ENCODE results near the gene WBP11. TPM values are rescaled to one million over a fixed set of nuclear protein-coding genes. Genes with fewer than 3 reads are reported as not detected.

Gene WBP11
- total and polyA plus RNA-seq, 2 of the 13 experiments (the other 11 are each of a cell fraction or from before 2014, with no cell fraction given), result 7.6 to 31.0 TPM

DNA sequence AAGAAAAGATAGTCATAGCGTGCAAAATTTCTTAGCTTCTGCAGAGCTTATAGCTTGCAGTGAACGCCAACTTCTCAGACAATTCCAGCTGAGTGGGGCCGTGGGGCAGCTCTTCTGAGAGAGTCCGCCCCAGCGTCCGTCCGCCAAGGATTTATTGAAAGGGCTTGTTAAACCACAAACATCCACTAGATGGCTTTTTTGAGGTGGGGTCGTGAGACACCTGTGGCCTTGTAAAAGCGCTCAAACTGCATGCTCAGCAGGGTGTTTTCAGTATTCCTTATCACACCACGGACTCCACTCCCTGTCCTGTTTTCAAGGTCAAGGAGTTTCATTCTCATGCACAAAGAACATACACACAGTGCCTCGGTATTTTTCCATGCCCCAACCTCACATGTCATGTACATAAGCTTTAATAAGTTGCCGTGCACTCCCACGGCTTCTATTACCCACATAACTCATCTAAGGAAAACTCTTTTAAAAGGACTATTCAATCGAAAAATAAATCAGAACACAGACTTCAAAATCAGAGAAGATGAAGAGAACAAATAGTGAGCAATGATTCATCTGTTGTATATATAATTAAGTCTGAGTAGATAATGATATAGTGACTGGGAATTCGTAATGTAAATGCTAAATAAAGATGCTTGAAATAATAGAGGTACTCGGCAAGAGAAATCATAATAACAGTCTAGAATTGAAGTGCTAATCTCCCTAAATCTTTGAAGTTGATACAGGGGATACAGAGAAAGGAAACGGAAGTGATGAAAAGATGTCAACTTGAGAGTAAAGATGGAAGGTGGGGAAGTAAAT lies 46.7 kb downstream of the WBP11 start (continued):
- TF ChIP-seq, protein P1, sequence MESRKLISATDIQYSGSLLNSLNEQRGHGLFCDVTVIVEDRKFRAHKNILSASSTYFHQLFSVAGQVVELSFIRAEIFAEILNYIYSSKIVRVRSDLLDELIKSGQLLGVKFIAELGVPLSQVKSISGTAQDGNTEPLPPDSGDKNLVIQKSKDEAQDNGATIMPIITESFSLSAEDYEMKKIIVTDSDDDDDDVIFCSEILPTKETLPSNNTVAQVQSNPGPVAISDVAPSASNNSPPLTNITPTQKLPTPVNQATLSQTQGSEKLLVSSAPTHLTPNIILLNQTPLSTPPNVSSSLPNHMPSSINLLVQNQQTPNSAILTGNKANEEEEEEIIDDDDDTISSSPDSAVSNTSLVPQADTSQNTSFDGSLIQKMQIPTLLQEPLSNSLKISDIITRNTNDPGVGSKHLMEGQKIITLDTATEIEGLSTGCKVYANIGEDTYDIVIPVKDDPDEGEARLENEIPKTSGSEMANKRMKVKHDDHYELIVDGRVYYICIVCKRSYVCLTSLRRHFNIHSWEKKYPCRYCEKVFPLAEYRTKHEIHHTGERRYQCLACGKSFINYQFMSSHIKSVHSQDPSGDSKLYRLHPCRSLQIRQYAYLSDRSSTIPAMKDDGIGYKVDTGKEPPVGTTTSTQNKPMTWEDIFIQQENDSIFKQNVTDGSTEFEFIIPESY (CRISPR knock-in tag; IDR thresholded peaks at IDR 0.05), result no peak
- TF ChIP-seq ZNF775 (CRISPR knock-in tag; IDR thresholded peaks at IDR 0.05; ENCODE audit: borderline replicate concordance), result no peak
- no peak for TF ChIP-seq NFYB (CRISPR knock-in tag; IDR thresholded peaks at IDR 0.05)
- no peak for TF ChIP-seq RARG (CRISPR knock-in tag; IDR thresholded peaks at IDR 0.05; ENCODE audit: low read depth)
- TF ChIP-seq RAD21 (CRISPR knock-in tag; IDR thresholded peaks at IDR 0.05), result peak; percentile 20; the same call in 1 of the 2 replicates
- no peak for TF ChIP-seq ZFP1 (CRISPR knock-in tag; IDR thresholded peaks at IDR 0.05)
- no peak for TF ChIP-seq IKZF4 (CRISPR knock-in tag; IDR thresholded peaks at IDR 0.05; ENCODE audit: borderline replicate concordance, low read depth, not compliant biosample characterization)
- TF ChIP-seq, protein P2, sequence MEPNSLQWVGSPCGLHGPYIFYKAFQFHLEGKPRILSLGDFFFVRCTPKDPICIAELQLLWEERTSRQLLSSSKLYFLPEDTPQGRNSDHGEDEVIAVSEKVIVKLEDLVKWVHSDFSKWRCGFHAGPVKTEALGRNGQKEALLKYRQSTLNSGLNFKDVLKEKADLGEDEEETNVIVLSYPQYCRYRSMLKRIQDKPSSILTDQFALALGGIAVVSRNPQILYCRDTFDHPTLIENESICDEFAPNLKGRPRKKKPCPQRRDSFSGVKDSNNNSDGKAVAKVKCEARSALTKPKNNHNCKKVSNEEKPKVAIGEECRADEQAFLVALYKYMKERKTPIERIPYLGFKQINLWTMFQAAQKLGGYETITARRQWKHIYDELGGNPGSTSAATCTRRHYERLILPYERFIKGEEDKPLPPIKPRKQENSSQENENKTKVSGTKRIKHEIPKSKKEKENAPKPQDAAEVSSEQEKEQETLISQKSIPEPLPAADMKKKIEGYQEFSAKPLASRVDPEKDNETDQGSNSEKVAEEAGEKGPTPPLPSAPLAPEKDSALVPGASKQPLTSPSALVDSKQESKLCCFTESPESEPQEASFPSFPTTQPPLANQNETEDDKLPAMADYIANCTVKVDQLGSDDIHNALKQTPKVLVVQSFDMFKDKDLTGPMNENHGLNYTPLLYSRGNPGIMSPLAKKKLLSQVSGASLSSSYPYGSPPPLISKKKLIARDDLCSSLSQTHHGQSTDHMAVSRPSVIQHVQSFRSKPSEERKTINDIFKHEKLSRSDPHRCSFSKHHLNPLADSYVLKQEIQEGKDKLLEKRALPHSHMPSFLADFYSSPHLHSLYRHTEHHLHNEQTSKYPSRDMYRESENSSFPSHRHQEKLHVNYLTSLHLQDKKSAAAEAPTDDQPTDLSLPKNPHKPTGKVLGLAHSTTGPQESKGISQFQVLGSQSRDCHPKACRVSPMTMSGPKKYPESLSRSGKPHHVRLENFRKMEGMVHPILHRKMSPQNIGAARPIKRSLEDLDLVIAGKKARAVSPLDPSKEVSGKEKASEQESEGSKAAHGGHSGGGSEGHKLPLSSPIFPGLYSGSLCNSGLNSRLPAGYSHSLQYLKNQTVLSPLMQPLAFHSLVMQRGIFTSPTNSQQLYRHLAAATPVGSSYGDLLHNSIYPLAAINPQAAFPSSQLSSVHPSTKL (CRISPR knock-in tag; IDR thresholded peaks at IDR 0.05), result no peak
- TF ChIP-seq MAFF (IDR thresholded peaks at IDR 0.05; ENCODE audit: low read depth, low read length), result peak; percentile 58
- no peak for TF ChIP-seq ZNF253 (CRISPR knock-in tag; IDR thresholded peaks at IDR 0.05; ENCODE audit: borderline replicate concordance)
- TF ChIP-seq, protein P3, sequence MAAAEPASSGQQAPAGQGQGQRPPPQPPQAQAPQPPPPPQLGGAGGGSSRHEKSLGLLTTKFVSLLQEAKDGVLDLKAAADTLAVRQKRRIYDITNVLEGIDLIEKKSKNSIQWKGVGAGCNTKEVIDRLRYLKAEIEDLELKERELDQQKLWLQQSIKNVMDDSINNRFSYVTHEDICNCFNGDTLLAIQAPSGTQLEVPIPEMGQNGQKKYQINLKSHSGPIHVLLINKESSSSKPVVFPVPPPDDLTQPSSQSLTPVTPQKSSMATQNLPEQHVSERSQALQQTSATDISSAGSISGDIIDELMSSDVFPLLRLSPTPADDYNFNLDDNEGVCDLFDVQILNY (CRISPR knock-in tag; conservative IDR thresholded peaks at IDR 0.05), result no peak
- no peak for TF ChIP-seq REXO4 (CRISPR knock-in tag; IDR thresholded peaks at IDR 0.05; ENCODE audit: borderline replicate concordance)
- TF ChIP-seq, protein P4, sequence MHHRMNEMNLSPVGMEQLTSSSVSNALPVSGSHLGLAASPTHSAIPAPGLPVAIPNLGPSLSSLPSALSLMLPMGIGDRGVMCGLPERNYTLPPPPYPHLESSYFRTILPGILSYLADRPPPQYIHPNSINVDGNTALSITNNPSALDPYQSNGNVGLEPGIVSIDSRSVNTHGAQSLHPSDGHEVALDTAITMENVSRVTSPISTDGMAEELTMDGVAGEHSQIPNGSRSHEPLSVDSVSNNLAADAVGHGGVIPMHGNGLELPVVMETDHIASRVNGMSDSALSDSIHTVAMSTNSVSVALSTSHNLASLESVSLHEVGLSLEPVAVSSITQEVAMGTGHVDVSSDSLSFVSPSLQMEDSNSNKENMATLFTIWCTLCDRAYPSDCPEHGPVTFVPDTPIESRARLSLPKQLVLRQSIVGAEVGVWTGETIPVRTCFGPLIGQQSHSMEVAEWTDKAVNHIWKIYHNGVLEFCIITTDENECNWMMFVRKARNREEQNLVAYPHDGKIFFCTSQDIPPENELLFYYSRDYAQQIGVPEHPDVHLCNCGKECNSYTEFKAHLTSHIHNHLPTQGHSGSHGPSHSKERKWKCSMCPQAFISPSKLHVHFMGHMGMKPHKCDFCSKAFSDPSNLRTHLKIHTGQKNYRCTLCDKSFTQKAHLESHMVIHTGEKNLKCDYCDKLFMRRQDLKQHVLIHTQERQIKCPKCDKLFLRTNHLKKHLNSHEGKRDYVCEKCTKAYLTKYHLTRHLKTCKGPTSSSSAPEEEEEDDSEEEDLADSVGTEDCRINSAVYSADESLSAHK (CRISPR knock-in tag; IDR thresholded peaks at IDR 0.05; ENCODE audit: borderline replicate concordance), result no peak
- no peak for TF ChIP-seq SMYD3 (CRISPR knock-in tag; IDR thresholded peaks at IDR 0.05)
- TF ChIP-seq, protein P5, sequence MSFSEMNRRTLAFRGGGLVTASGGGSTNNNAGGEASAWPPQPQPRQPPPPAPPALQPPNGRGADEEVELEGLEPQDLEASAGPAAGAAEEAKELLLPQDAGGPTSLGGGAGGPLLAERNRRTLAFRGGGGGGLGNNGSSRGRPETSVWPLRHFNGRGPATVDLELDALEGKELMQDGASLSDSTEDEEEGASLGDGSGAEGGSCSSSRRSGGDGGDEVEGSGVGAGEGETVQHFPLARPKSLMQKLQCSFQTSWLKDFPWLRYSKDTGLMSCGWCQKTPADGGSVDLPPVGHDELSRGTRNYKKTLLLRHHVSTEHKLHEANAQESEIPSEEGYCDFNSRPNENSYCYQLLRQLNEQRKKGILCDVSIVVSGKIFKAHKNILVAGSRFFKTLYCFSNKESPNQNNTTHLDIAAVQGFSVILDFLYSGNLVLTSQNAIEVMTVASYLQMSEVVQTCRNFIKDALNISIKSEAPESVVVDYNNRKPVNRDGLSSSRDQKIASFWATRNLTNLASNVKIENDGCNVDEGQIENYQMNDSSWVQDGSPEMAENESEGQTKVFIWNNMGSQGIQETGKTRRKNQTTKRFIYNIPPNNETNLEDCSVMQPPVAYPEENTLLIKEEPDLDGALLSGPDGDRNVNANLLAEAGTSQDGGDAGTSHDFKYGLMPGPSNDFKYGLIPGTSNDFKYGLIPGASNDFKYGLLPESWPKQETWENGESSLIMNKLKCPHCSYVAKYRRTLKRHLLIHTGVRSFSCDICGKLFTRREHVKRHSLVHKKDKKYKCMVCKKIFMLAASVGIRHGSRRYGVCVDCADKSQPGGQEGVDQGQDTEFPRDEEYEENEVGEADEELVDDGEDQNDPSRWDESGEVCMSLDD (CRISPR knock-in tag; IDR thresholded peaks at IDR 0.05; ENCODE audit: borderline replicate concordance), result no peak
- 0 out of 2 replicates have a peak, but pooled peaks have one; percentile 35 for TF ChIP-seq ZNF33B (CRISPR knock-in tag; IDR thresholded peaks at IDR 0.05)
